Endothelial cell of umbilical vein (primary cell): ENCODE measurements around the gene ATXN3L. TPM values are rescaled to one million over a fixed set of nuclear protein-coding genes. Genes with fewer than 3 reads are reported as not detected.

ENCODE experiments used
- Bru-seq: library from RNA; stranded (reverse); fragments of 400-500 nt; gene quantifications from one replicate; lab custom pipeline; 2021; lab: Mats Ljungman, UMichigan
- BruChase-seq, 2 experiments: library from RNA; stranded (reverse); fragments of 400-500 nt; gene quantifications; one replicate each; lab custom pipeline; 2021; lab: Mats Ljungman, UMichigan
- BruUV-seq: library from RNA; stranded (reverse); fragments of 400-500 nt; replicated peaks from 2 replicates; lab custom pipeline; 2021; lab: Mats Ljungman, UMichigan
- CTCF ChIA-PET: fragments of 300-600, 350-600 bp; sonication (Branson Sonifier 250); formaldehyde crosslinking; loops from one replicate; lab custom pipeline; 2021; ENCODE audit warnings: antibody characterized with exemption, inconsistent platforms; lab: Charles Lee
- POLR2A ChIA-PET: fragments of 300-600, 350-600 bp; sonication (Branson Sonifier 250); formaldehyde crosslinking; loops from one replicate; lab custom pipeline; 2021; ENCODE audit warnings: antibody characterized with exemption, inconsistent platforms; lab: Charles Lee
- DNase-seq: peaks from one replicate; pipeline ENCODE4 v3.0.0-alpha.2; 2011; ENCODE audit warnings: low read depth, low spot score
- FAIRE-seq: peaks from 2 replicates; lab custom pipeline; 2011; peaks lifted over from hg19 to GRCh38; lab: Jason Lieb, UNC
- H2AFZ ChIP-seq: 2 replicates; pipeline ENCODE4 v1.6.0; 2012; ENCODE audit warnings: low read depth, low read length, control low read depth, inconsistent platforms
- H3K27ac ChIP-seq: 2 replicates; pipeline ENCODE4 v1.5.1; 2011; ENCODE audit warnings: low read depth, mild to moderate bottlenecking, control low read depth, low read length, moderate library complexity; ENCODE audit not compliant: insufficient read depth
- H3K27me3 ChIP-seq, 2 experiments: 2 replicates each; pipeline versions ENCODE4 v1.6.0 to v1.6.1; 2011; ENCODE audit warnings: low read length in 2 of 2, mixed read lengths in 1 of 2; ENCODE audit not compliant: control insufficient read depth in 2 of 2, insufficient read depth in 2 of 2
- H3K36me3 ChIP-seq, 2 experiments: 2 replicates in 1 of 2; 3 replicates in 1 of 2; pipeline ENCODE4 v1.5.1; 2011; ENCODE audit warnings: low read length in 2 of 2, mild to moderate bottlenecking in 1 of 2, moderate library complexity in 1 of 2; ENCODE audit not compliant: control insufficient read depth in 2 of 2, insufficient read depth in 2 of 2; ENCODE audit errors: extremely low read depth in 1 of 2
- H3K4me1 ChIP-seq: 3 replicates; pipeline ENCODE4 v1.5.1; 2011; ENCODE audit warnings: mild to moderate bottlenecking, low read length; ENCODE audit not compliant: control insufficient read depth, insufficient read depth; ENCODE audit errors: extremely low read depth
- H3K4me2 ChIP-seq: 2 replicates; pipeline ENCODE4 v1.6.1; 2011; ENCODE audit warnings: low read length, control low read depth, mixed read lengths; ENCODE audit not compliant: insufficient read depth
- H3K4me3 ChIP-seq, 3 experiments: fragments of 200-600 bp in 1 of 3; sonication (generic), shearing (Covaris generic) in 1 of 3; replicated peaks in 1 of 3; 2 replicates each; pipeline ENCODE4 v1.5.1; 2011 to 2016; ENCODE audit warnings: control low read depth in 3 of 3, low read length in 3 of 3, mild to moderate bottlenecking in 2 of 3, inconsistent platforms in 1 of 3, low read depth in 1 of 3, moderate library complexity in 1 of 3; ENCODE audit not compliant: insufficient read depth in 1 of 3
- H3K79me2 ChIP-seq: 2 replicates; pipeline ENCODE4 v1.6.0; 2012; ENCODE audit warnings: low read length, inconsistent platforms; ENCODE audit not compliant: control insufficient read depth, insufficient read depth
- H3K9ac ChIP-seq: replicated peaks from 2 replicates; pipeline ENCODE3; 2011; ENCODE audit warnings: low read length, control low read depth; ENCODE audit not compliant: insufficient read depth; ENCODE audit errors: extremely low read depth
- H3K9me1 ChIP-seq: replicated peaks from 3 replicates; pipeline ENCODE4 v1.6.0; 2011; ENCODE audit warnings: mild to moderate bottlenecking, low read length; ENCODE audit not compliant: control insufficient read depth, insufficient read depth; ENCODE audit errors: extremely low read depth
- H3K9me3 ChIP-seq: replicated peaks from 2 replicates; pipeline ENCODE4 v1.5.1; 2012; ENCODE audit warnings: low read length, inconsistent platforms; ENCODE audit not compliant: control insufficient read depth, insufficient read depth
- H4K20me1 ChIP-seq: replicated peaks from 2 replicates; pipeline ENCODE3; 2011; ENCODE audit warnings: mild to moderate bottlenecking, low read length; ENCODE audit not compliant: control insufficient read depth, insufficient read depth; ENCODE audit errors: extremely low read depth
- CTCF ChIP-seq, 2 donors: IDR thresholded peaks; 1 replicate in 1 of 2; 2 replicates in 1 of 2; pipeline ENCODE4 v1.5.1; 2011; ENCODE audit warnings: low read length in 2 of 2, mild to moderate bottlenecking in 2 of 2, moderate library complexity in 2 of 2, control low read depth in 1 of 2, inconsistent platforms in 1 of 2, low read depth in 1 of 2; ENCODE audit not compliant: insufficient read depth in 1 of 2; ENCODE audit errors: extremely low read depth in 1 of 2
- EZH2 ChIP-seq: IDR thresholded peaks from 2 replicates; pipeline ENCODE4 v1.6.1; 2012; ENCODE audit warnings: borderline replicate concordance, low read depth, mild to moderate bottlenecking, moderate library complexity, low read length, inconsistent platforms; ENCODE audit not compliant: severe bottlenecking
- FOS ChIP-seq: IDR thresholded peaks from 2 replicates; pipeline ENCODE4 v1.6.1; 2011; ENCODE audit warnings: mild to moderate bottlenecking, low read length, moderate library complexity, borderline replicate concordance; ENCODE audit not compliant: insufficient read depth
- GATA2 ChIP-seq: IDR thresholded peaks from 2 replicates; pipeline ENCODE4 v1.7.0; 2011; ENCODE audit warnings: low read depth, mild to moderate bottlenecking, moderate library complexity, mixed read lengths, low read length; ENCODE audit not compliant: insufficient read length, insufficient read depth
- JUN ChIP-seq: IDR thresholded peaks from 2 replicates; pipeline ENCODE4 v1.6.1; 2011; ENCODE audit warnings: borderline replicate concordance, low read depth; ENCODE audit not compliant: insufficient read length, insufficient read depth
- MAX ChIP-seq: IDR thresholded peaks from 2 replicates; pipeline ENCODE4 v1.6.1; 2011; ENCODE audit not compliant: insufficient read depth, insufficient read length
- MYC ChIP-seq: IDR thresholded peaks from one replicate; pipeline ENCODE4 v1.6.1; 2011; ENCODE audit warnings: mild to moderate bottlenecking, low read depth, low read length
- POLR2A ChIP-seq: IDR thresholded peaks from 2 replicates; pipeline ENCODE4 v1.6.1; 2012; ENCODE audit warnings: low read depth, mild to moderate bottlenecking, control low read depth, low read length
- POLR2AphosphoS5 ChIP-seq: IDR thresholded peaks from 2 replicates; pipeline ENCODE4 v1.6.1; 2012; ENCODE audit warnings: low read depth, mild to moderate bottlenecking, control low read depth, low read length, moderate library complexity; ENCODE audit not compliant: insufficient read depth
- dilution Hi-C: fragments of 300-500 bp; cut with MboI; formaldehyde crosslinking; loops from one replicate; pipeline ENCODE4 v1.15.0; 2019; ENCODE audit warnings: low sequenced_read_pairs; ENCODE audit not compliant: extremely low pct_ligation_motif_present
- intact Hi-C: fragments of 100-400 bp; cut with micrococcal nuclease; formaldehyde crosslinking; loops from one replicate; pipeline ENCODE4 v1.10.0; 2022
- long read RNA-seq: library from polyadenylated mRNA; stranded (forward); transcript quantifications from one replicate; pipeline ENCODE4 v2.0.0, GENCODE V29; 2021
- polyA minus RNA-seq, 3 experiments: library from RNA; depleted of rRNA, polyadenylated mRNA; stranded (reverse); fragments of >200 nt; gene quantifications; 1 replicate in 1 of 3; 2 replicates in 2 of 3; pipeline ENCODE4 v1.2.3, GENCODE V29; 2011
- polyA plus RNA-seq, 4 experiments: library from polyadenylated mRNA; depleted of rRNA in 3 of 4; stranded (reverse) in 3 of 4; unstranded in 1 of 4; fragments of >200 nt; gene quantifications; 2 replicates each; pipeline versions ENCODE4 v1.2.1 to v1.2.3, GENCODE V29; 2011 to 2012; ENCODE audit warnings: missing spikeins in 1 of 4
- total RNA-seq: library from RNA; stranded (reverse); gene quantifications from 2 replicates; pipeline ENCODE4 v1.2.3, GENCODE V29; 2021

Gene ATXN3L
- total RNA-seq (not detected in 2 replicates), polyA plus RNA-seq (not detected in 2 replicates), polyA minus RNA-seq (not detected in 2 replicates), Bru-seq, nascent RNA (not detected), BruChase-seq, experiment 1, labeled RNA remaining after a 6-hour chase (not detected), BruChase-seq, experiment 2, labeled RNA remaining after a 2-hour chase (not detected)
- not detected in 2 replicates for polyA plus RNA-seq (2011; cell fraction: cytosol; rRNA removed)
- not detected in 2 replicates for polyA plus RNA-seq (2011; cell fraction: nucleus; rRNA removed)
- not detected in 2 replicates for polyA plus RNA-seq (2012)
- polyA minus RNA-seq (2011; cell fraction: cytosol; rRNA and poly(A)+ RNA removed) = not detected
- polyA minus RNA-seq (2011; cell fraction: nucleus; rRNA and poly(A)+ RNA removed) = not detected in 2 replicates
- long read RNA-seq = 0 reads

- ChIA-PET POLR2A (no interaction called here), CTCF (no interaction called here)
- Histone ChIP-seq H4K20me1 (no peaks in the 10 kb centered on the region), H3K9me3 (no peaks in the 10 kb centered on the region), H2AFZ (no peak within 1 kb of the TSS), H3K4me1 (no peaks in the 10 kb centered on the region), H3K9me1 (no peaks in the 10 kb centered on the region), H3K4me3 (no peak within 1 kb of the TSS), H3K27ac (no peak within 1 kb of the TSS), H3K4me2 (no peak within 1 kb of the TSS), H3K27me3 (no peaks in the 10 kb centered on the region), H3K9ac (no peak within 1 kb of the TSS), H3K36me3 (no peaks in the 10 kb centered on the region), H3K79me2 (no peaks in the 10 kb centered on the region)
- TF ChIP-seq MYC = no peak
- TF ChIP-seq MAX = no peak
- no peak for TF ChIP-seq FOS
- TF ChIP-seq POLR2A = no peak
- TF ChIP-seq JUN = no peak
- no peak for TF ChIP-seq EZH2
- no peak for TF ChIP-seq GATA2
- no peak for TF ChIP-seq CTCF (IDR thresholded peaks at IDR 0.05; ENCODE audit: extremely low read depth in 1 of 2, insufficient read depth in 1 of 2, low read depth in 1 of 2, low read length in 2 of 2)
- TF ChIP-seq POLR2AphosphoS5 = no peak
- dilution Hi-C loops (no loop called here), intact Hi-C loops (no loop called here)
- DNase-seq (no peak), FAIRE-seq (no peak)
- BruUV-seq = no TSS peak
Measured at GRCh38 chrX:13319953-13320352, at the start of gene ATXN3L. Gene ATXN3L, minus strand, starts transcription at chrX:13320053. Its CDS starts 119 bp downstream, at chrX:13319934.
